GM19455 (cell line): ENCODE results near the gene NINJ2.
"Not testable (repeated sequence)": the region's sequence is repeated elsewhere in the genome, so short reads cannot be mapped to it uniquely, and the experiment has no call there.

Source experiments
- ATAC-seq: cut with Tn5 transposase; IDR thresholded peaks from one replicate; pipeline ENCODE4 v1.9.1; 2021; ENCODE audit not compliant: unreplicated experiment

Gene NINJ2, protein sequence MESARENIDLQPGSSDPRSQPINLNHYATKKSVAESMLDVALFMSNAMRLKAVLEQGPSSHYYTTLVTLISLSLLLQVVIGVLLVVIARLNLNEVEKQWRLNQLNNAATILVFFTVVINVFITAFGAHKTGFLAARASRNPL

DNA sequence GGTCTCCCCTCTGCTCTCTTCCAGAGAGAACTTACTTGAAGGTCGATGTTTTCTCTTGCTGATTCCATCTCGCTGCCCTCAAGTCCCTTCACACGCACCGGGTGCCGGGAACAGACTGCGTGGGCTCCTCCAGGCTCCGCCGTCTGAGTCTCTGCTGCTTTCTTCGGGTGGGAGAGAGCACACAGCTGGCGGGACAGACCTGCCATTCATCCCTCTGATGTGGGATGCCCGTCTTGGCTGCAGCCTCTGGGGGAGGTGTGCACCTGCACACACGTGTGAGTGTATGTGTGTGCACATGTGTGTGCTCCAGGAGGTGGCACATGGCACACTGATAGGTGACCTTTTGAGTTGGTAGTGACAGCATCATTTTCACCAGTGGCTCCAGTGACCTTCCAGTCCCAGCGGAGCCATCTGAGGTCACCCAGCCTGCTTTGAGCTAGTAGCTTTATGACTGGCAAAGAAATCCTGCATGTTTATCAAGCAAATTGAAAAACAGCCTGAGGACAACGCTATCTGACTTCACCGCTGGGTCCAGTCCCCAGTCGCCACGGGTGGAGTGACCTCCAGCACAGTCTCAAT is at the start of gene NINJ2:
Gene NINJ2 (minus strand): TSS at position 153 of the 579 bp plus-strand sequence. CDS start 85 bp downstream, at position 68.
- no peak for ATAC-seq

DNA sequence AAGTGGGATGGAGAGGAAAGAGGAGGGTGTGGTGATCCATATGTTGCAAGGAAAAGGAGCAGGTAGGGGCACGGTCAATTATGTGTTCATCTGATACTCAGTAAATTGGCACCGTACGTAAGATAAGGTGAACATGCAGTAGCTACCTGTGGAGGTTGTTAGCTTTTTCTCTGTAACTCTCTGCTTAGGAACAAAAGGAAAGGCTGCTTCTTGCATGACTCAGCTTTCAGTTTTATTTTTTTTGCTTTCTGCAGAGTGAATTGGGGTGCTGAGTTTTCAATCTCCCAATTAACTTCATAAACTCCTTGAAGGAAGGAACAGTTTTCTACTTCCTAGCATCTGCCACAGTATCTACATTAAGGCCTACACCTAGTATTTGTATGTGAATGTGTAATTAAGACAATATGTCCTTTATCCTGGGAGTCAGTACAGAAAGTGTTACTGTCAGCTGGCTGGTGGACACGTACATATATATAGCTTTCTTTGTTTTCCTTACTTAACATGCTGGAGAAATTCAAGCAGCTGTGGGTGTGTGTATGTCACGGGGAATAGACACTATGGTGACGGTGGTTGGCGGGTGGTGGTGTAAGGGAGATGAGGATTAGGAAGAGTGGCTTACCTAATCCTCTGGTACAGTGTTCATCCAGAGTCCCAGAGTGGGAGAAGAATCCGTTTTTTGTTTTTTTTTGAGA is 49.1 kb upstream of the NINJ2 start:
- ATAC-seq: no peak

DNA sequence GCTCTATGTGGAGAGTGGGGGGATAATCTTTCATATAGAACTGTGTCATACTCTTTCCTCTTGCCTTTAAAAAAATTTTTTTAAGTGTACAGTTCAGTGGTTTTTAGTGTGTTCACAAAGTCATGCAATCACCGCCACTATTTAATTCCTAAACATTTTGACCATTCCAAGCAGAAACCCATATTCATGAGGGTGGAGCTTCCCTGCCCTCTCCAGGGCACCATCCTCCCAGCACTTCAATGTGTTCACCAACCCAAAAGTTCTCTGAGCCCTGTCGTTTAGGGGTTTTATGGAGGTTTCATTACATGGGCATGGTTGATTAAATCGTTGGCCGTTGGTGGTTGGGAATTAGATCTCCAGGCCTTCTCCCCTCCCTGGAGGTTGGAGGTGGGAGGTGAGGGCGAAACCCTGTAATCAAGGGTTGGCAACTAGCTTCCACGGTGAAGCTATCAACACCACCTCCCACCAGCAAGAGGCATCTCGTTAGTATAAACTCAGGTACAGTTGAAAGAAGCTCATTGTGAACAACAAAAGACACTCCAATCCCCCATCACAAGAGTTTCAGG is 46.3 kb upstream of the NINJ2 start:
- ATAC-seq: no peak

DNA sequence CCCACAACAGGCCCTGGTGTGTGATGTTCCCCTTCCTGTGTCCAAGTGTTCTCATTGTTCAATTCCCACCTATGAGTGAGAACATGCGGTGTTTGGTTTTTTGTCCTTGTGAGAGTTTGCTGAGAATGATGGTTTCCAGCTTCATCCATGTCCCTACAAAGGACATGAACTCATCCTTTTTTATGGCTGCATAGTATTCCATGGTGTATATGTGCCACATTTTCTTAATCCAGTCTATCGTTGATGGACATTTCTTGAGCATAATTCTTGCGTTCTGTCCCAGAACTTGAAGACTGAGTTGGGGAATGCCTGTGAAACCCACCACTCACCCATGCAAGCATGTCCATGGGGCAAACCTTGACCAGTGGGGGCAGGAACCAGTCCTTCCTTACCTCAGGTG is 44.8 kb upstream of the NINJ2 start:
- ATAC-seq: not testable (repeated sequence)

DNA sequence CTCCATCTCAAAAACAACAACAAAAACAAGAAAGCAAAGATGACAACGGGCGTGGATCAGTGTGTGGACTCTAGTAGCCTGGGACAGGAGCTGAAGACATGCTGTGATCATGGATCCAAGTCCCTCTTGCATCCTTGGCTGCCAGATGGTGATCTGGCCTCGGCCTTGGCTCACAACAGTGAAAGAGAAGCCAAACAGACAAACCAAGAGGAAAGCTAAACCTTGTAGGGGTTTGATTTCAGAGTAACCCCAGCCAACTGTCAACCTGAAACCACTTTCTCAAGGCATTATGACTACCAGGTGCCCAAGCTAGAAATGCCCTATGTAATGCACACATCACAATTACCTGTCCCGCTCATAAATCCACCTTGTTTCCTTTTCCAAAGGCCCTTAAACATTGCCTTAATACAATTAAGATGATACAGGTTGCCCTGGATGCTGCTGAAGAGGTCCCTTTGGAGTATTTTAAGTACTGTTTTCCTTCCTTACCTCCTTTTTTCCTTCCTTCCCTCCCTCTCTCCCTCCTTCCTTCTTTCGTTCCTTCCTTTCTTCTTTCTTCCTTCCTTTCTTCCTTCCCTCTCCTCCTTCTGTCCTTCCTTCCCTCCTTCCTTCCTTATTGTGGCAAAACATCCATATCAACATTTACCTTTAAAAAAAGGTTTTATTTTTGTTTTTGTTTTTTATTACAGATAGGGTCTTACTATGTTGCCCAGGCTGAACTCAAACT is 41.4 kb upstream of the NINJ2 start:
- ATAC-seq: no peak

DNA sequence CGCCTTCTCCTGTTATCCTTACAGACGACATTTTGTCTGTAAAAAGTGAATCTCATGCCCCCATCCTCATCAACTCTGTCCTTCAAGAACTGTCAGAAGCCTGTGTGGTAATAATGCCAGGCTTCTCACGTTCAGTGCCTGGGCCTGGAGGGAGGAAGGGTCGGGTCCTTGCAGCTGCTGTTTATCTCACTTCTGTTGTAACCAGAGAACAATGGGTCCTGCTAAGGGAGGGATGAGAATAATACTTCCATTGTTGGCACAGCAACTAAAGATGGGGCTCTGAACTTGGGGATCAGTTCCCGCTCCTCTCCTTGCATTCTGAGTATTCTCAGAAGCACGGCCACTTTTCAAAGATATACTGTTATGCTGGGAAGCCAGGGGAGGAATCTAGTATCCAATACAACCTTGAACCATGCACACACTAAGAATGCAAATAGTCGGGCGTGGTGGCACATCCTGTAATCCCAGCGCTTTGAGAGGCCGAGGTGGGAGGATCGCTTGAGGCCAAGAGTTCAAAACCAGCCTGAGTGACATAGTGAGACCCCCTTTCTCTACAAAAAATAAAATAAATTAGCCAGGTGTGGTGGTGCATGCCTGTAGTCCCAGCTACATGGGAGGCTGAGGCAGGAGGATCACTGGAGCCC is 38.8 kb upstream of the NINJ2 start:
- ATAC-seq: no peak

DNA sequence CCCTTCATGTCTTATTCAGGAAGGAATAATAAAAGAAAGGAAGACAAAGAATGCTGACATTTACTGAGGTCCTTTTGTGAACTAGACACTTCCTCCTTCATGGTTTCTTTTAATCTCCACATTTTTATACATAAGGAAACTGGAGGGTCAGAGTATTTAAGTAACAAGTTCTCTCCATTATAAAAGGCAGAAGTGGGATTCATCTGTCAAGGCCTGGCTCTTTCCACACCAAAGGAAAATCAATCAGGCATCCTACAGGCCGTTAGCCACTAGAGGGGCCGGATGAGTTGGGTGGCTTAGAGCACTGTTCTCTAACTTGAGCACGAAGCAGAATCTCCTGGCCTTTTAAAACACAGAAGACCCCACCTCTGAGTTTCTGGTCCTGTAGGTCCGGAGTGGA is 36.8 kb upstream of the NINJ2 start:
- no peak for ATAC-seq

DNA sequence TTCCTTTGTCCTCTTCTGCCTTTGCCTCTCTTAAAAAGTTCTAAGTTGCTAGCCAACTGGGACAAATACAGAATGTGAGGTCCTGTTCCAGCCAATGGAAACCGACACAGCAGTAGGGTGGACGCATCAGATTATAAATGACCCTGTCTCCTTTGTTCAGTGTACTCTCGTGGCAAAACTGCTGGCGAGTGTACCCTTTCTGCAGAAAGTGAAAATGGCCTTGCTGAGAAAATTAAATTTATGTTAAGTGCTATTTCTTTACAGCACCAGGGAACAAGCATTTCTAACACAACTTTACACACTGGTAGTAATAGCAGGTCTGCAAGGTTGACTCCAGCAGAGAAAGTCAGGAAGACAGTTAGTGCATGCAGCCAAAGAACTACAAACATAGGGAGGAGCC is 35.0 kb upstream of the NINJ2 start:
- not testable (repeated sequence) for ATAC-seq

DNA sequence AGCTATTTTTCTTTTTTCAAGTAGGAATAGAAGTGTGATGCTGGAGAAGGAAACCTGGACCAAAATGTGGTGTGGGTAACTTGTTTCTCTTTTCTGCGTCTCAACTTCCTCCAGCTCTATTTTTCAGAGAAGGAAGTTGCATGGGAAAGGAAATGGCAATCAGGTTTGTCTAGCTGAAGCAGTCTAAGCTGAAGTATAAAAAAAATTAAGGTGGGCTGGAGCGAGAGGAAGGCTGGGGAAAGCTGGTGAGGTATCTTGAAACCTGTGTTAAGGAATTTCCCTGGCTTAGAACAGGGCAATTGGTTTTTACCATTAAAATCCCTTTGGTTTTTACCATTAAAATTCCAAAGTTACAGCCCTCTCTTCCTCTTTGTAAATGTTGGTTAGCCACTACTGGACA is 34.2 kb upstream of the NINJ2 start:
- ATAC-seq: no peak

DNA sequence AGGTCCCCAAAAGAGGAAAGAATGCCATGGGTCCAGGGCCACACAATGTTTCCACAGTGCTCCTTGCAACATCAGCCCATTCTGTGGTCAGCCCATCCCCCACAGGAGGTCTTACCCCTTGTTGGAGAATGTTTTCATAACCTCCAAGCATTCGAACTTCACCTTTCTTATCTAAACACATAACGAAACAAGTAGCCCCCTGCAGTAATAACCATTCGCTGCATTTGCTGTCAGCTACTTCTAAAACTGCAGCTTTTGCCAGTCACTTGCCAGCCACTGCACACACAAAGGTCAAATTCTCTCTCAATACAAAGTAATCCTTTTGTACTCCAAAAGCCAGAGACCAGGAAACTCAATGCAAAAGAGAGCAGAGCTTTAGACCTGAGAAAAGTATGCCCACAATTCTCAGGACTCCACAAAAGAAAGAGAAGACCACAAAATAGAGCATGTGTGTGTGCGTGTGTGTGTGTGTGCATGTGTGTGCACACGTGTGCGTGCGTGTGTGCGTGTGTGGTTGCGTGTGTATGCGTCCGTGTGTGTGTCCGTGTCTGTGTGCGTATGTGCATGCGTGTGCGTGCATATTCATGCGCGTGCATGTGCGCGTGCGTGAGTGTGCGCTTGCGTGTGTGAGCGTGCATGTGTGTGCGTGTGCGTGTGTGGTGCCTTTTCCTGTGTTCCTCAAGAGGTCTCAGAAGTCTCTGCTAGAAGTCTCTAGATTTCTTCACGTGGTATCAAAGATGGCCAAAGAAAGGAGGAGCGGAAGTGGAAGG is 31.7 kb upstream of the NINJ2 start:
- ATAC-seq: no peak

DNA sequence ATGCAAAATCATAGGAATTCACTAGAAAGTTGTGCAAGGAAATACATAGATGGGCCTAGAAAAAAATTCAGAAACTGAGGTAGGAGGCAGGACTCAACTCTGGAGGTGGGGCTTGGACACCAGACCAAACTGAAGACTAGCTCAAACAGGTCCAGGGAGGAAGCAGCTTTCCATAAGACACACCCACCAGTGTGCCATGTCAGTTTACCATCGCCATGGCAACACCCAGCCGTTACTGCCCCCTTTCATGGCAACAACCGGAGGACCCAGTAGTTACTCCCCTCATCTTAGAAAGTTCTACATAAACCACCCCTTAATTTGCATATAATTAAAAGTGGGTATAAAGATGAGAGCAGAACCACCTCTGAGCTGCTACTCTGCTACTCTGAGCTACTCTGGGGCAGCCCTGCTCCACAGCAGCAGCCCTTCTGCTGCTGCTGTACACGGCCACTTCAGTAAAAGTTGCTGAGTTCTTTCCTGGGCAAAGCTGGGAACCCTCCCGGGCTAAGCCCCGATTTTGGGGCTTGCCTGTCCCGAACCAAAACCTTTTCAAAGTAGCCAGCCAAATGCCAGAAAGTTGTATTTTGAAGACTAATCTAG is 30.8 kb upstream of the NINJ2 start:
- ATAC-seq: no peak

DNA sequence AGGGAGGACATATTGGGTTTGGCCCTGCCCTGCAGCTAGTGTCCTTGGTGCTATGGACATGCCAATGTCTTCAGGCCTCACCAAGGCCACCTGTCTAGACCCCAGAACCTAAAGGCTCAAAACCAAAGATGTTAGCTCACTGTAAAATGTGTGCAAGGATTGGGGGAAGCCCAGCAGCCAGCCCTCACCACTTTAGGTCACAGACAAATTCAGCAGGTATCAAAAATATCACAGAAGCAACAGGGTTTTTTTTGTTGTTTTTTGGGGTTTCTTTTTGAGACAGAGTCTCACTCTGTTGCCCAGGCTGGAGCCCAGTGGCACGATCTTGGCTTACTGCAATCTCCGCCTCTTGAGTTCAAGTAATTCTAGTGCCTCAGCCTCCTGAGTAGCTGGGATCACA is 29.0 kb upstream of the NINJ2 start:
- no peak for ATAC-seq

DNA sequence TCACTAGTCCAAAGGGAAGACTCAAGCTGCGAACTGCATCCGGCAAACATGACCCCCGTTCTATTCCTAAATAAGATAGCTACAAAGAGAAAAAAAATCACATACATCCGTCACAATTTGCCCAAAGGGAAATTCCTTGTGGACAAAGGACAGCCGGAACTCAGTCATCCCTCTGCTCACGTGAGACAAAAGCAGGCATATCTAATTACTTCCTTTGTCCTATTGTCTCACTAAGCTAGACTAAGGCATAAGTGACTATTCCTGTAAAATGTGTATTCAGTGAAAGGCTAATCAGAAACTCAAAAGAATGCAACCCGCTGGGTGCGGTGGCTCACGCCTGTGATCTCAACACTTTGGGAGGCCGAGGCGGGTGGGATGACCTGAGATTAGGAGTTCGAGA is 27.2 kb upstream of the NINJ2 start:
- ATAC-seq: no peak

DNA sequence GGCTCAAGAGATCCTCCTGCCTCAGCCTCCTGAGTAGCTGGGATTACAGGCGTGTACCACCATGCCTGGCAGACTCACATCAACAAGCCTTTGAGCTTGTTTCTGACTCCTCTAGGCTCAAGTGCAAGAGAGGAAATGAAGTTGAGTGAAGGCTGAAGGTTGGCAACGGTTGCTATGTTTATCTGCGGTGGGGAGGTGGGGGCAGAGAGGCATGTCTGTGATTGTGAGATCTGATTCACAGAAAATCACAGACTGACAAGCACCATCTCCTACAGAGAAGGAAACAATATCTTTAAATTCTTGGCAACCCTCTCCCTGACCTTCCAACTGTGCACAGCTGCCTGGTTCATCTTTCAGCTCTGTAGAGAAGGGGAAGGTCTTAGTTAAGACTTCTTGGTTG is 22.1 kb upstream of the NINJ2 start:
- peak; percentile 65 for ATAC-seq

DNA sequence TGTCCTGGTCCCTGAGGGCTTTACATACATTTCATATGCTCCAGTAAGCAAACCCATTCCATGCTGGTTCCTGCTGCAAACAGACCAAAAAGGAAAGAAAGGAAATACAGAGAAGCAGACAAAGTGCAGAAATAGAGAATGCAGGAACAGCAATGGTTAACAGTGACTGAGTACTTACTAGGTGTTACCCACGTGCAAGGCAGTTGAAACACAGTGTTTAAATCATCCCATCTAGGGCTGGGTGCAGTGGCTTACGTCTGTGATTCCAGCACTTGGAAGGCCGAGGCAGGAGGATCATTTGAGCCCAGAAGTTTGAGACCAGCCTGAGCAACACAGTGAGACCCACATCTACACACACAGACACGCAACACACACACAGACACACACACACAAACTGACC is 21.2 kb upstream of the NINJ2 start:
- no peak for ATAC-seq

DNA sequence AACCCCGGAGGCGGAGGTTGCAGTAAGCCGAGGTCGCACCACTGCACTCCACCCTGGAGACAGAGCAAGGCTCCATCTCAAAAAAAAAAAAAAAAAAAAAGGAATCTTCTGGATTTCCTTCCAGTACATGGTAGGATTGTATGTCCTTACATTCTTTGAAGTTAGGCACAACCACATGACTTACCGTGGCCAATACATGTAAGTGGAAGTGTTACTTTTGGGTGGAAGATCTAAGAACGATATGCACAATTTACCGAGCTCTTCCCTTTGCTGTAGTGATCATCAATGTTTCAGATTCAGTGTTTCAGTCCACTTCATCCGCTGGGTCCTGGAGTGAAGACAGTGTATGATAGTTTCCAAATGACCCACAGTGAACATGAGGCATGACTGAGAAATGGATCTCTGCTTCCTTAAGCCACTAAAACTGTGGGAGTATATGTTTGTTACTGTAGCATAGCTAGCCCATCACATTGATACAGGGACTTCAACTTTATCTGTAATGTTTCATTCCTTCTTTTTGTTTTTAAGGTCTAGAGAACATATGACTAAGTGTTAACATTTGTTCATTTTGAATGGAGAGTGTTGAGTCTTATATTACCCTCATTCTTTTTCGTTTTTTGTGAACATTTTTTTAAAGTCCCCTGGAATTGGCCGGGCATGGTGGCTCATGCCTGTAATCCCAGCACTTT is 18.5 kb upstream of the NINJ2 start:
- no peak for ATAC-seq

DNA sequence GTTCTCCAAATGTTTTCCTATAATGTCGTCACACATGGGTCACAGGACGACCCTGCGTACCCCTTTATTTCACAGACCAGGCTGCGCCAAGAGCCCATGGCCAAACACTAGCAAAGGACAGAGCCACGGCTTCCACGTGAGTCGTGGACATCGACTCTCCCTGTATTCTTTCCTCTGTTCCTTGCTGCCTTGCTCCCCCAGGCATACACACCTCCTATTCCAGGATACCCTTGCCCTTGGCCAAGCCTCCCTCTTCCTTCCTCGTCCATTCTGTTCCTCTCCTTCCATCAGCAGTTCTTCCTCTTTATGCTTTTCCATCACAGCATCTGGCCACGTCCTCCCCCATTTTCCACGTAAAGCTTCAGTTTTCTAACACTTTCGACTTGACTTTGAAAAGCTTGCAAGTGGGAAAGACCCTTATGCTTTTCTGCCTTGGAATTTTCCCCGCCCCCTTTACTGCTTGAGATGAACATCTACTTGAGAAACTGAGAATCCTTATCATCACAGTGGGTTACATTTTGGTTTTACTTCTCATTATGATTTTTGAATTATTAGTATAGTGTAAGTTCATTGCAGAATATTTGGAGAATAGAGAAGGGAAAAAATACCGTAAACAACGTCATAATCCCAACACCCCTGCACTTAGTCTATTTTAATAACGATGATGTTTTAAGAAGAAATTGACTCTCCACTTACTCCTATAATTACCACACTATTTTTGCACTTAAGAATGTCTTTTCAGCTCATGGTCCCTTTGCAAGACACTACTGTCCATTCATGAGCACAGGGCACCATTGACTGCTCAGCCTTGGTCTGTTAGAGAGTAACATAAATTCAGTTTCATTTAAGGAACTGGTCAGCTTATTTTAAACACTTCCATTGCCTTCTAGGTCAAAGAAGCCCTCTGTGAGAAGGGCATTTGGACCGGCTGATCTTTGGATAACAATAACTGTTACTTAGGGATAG is 15.8 kb upstream of the NINJ2 start:
- ATAC-seq: no peak

DNA sequence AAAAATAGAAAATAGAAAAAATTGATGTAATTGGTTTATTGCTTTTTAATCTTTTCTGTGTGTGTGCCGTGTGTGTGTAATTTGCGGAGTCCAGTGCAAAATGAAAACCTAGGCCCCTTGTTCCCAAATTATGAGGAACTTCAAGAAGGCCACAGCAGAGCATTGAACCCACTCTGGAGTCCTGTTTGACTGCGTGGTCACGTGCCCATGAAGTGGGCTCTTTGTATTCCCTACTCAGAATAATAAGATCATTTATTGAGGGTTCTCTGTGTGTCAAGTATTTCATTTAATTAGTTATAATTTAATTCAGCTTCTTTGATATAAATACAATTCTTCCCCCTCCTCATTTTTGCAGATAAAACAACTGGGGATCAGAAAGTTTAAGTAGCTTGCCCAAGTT is 12.3 kb upstream of the NINJ2 start:
- ATAC-seq: no peak
